AG09319 (cell line): ENCODE results near the gene GRK6.
A peak's percentile ranks its signal among the peaks of the same experiment; 100 is the strongest.

Experiments used
- DNase-seq: peaks from one replicate; pipeline ENCODE4 v3.0.0-alpha.2; 2010; ENCODE audit warnings: low read depth; ENCODE audit errors: extremely low read depth
- CTCF ChIP-seq: IDR thresholded peaks from 2 replicates; pipeline ENCODE4 v1.5.1; 2011; ENCODE audit warnings: low read depth, mild to moderate bottlenecking, inconsistent platforms, low read length, moderate library complexity

The GRK6 gene

GRCh38 chr5:177399997-177400868 lies 26.2 kb upstream of the GRK6 start, which contains the start of gene PFN3:
PFN3 (minus strand) TSS chr5:177400661; CDS start chr5:177400576, 85 bp downstream.
- DNase-seq = no peak

GRCh38 chr5:177402271-177403043 lies 24.0 kb upstream of the GRK6 start:
- DNase-seq = no peak
- peak; percentile 34 for TF ChIP-seq CTCF

More at GRCh38 chr5:177399997-177400868, 26.2 kb upstream of the GRK6 start, which contains the start of gene PFN3:
- TF ChIP-seq CTCF = no peak

- no peak for DNase-seq
- no peak for TF ChIP-seq CTCF
Measured at GRCh38 chr5:177403102-177403791, 23.2 kb upstream of the GRK6 start.

GRCh38 chr5:177403792-177404640 lies 22.5 kb upstream of the GRK6 start:
- no peak for DNase-seq
- peak; percentile 72 for TF ChIP-seq CTCF

- TF ChIP-seq CTCF = no peak
- no peak for DNase-seq
Measured at GRCh38 chr5:177404641-177405179, 21.8 kb upstream of the GRK6 start.

- no peak for DNase-seq
- TF ChIP-seq CTCF = no peak
Measured at GRCh38 chr5:177405312-177405711, 21.2 kb upstream of the GRK6 start.
